Aorta (tissue), 5 donors: ENCODE data around the gene CLEC4E. TPM values are rescaled to one million over a fixed set of nuclear protein-coding genes. Genes with fewer than 3 reads are reported as not detected.
"Not testable (repeated sequence)": the region's sequence is repeated elsewhere in the genome, so short reads cannot be mapped to it uniquely, and the experiment has no call there.

Source experiments
- ATAC-seq: fragments of 200-7000 bp; cut with Tn5 transposase; one replicate; pipeline ENCODE4 v1.9.1; 2022; ENCODE audit warnings: moderate library complexity; ENCODE audit not compliant: low FRiP score
- DNase-seq, 2 donors: peaks; one replicate each; pipeline ENCODE4 v3.0.0-alpha.2; 2020
- H3K27ac ChIP-seq, 2 donors: one replicate each; pipeline ENCODE4 v1.5.1; 2013; ENCODE audit warnings: low read length in 2 of 2, mild to moderate bottlenecking in 2 of 2, moderate library complexity in 2 of 2, control low read depth in 1 of 2, inconsistent platforms in 1 of 2, low read depth in 1 of 2
- H3K27me3 ChIP-seq, 2 donors: one replicate each; pipeline ENCODE4 v1.6.1; 2013; ENCODE audit warnings: control low read depth in 1 of 2, low read length in 1 of 2, mild to moderate bottlenecking in 1 of 2, moderate library complexity in 1 of 2; ENCODE audit not compliant: insufficient read depth in 2 of 2, control insufficient read depth in 1 of 2
- H3K36me3 ChIP-seq, 2 donors: one replicate each; pipeline ENCODE4 v1.6.1; 2013; ENCODE audit warnings: control low read depth in 1 of 2, low read length in 1 of 2, mild to moderate bottlenecking in 1 of 2; ENCODE audit not compliant: insufficient read depth in 2 of 2, control insufficient read depth in 1 of 2
- H3K4me1 ChIP-seq, 2 donors: one replicate each; pipeline ENCODE4 v1.6.1; 2013; ENCODE audit warnings: low read length in 2 of 2, control low read depth in 1 of 2, mild to moderate bottlenecking in 1 of 2, moderate library complexity in 1 of 2; ENCODE audit not compliant: insufficient read depth in 2 of 2, control insufficient read depth in 1 of 2
- H3K4me3 ChIP-seq, 2 donors: one replicate each; pipeline ENCODE4 v1.5.1; 2013; ENCODE audit warnings: low read length in 2 of 2, control low read depth in 1 of 2, mild to moderate bottlenecking in 1 of 2
- H3K9me3 ChIP-seq: one replicate; pipeline ENCODE4 v1.6.1; 2013; ENCODE audit warnings: mild to moderate bottlenecking, low read length; ENCODE audit not compliant: control insufficient read depth
- WGBS, 2 donors: extraction: QIAGEN DNeasy Blood & Tissue Kit; methylation state at CpG; one replicate each; pipeline ENCODE4 v1.1.7; 2013; 5-methylcytosine and 5-hydroxymethylcytosine counted together
- intact Hi-C, 2 donors: fragments of 100-400 bp; cut with DNase I; formaldehyde crosslinking; loops; one replicate each; pipeline versions ENCODE4 v1.14.2 to v1.15.0; 2022
- polyA plus RNA-seq, 2 donors: library from polyadenylated mRNA; stranded (reverse); fragments of 200-250 nt; gene quantifications; one replicate each; pipeline ENCODE4 v1.2.3, GENCODE V29; 2013
- total RNA-seq, 2 donors: library from RNA; stranded (reverse); fragmentation: NEBNext Ultra II Directional; extraction: Animal tissue kit (Norgen Biotek cat#: 25700); gene quantifications; one replicate each; pipeline ENCODE4 v1.2.1, GENCODE V29; 2021
- donor health status: healthy with polysubstance abuse.
- donor health status: Bipolar disorder and iron deficiency.
- donor health status: DM: no; HTN: no; CAD: no.
- donor health status: DM: no; HTN: no; CAD: no.
- donor health status: DM: yes; HTN: yes; CAD: no.

The CLEC4E gene
- total and polyA plus RNA-seq, 4 donors, result 0.74 to 7.9 (median 4.9) TPM

GRCh38 chr12:8495671-8496070 is 45.0 kb downstream of the CLEC4E start:
- H3K9me3 ChIP-seq, H3K27me3 ChIP-seq, H3K27ac ChIP-seq, H3K4me3 ChIP-seq, intact Hi-C loops, ATAC-seq, H3K36me3 ChIP-seq, H3K4me1 ChIP-seq, DNase-seq: not testable (repeated sequence)
- 77 to 86% methylated on average over 4 of the region's 4 CpGs for WGBS, 2 donors

GRCh38 chr12:8493084-8493483 is 47.6 kb downstream of the CLEC4E start:
- no peak overlapping the region for H3K27ac ChIP-seq
- no peaks in the 10 kb centered on the region for H3K4me1 ChIP-seq
- intact Hi-C loops, result no loop called here
- no peak for DNase-seq
- no peak overlapping the region for H3K4me3 ChIP-seq
- no peaks in the 10 kb centered on the region for H3K36me3 ChIP-seq
- no peak for ATAC-seq
- no peaks in the 10 kb centered on the region for H3K27me3 ChIP-seq
- H3K9me3 ChIP-seq, result no peaks in the 10 kb centered on the region
- WGBS, 2 donors, result 39 to 43% methylated on average over 2 of the region's 2 CpGs

GRCh38 chr12:8491646-8492530 is 48.8 kb downstream of the CLEC4E start:
- Histone ChIP-seq H3K36me3 (no peaks in the 10 kb centered on the region), H3K4me1 (no peaks in the 10 kb centered on the region), H3K27me3 (no peaks in the 10 kb centered on the region), H3K9me3 (no peaks in the 10 kb centered on the region), H3K27ac (no peak overlapping the region), H3K4me3 (no peak overlapping the region)
- WGBS, 2 donors, result 71 to 73% methylated on average over 5 of the region's 5 CpGs
- DNase-seq, result no peak
- no peak for ATAC-seq
- intact Hi-C loops, result no loop called here

Other genes with a start within 250 kb of the CLEC4E start
- not detected for gene CLEC6A, start 84.9 kb downstream of the CLEC4E start, total RNA-seq
- not detected for gene CLEC6A, start 84.9 kb downstream of the CLEC4E start, polyA plus RNA-seq
- 1 to 10 TPM; 1.4 to 2.0 TPM for gene CLEC4D, start 27.4 kb downstream of the CLEC4E start, total RNA-seq
- under 1 TPM in 1 of 2 donors, not detected in 1; 0.10 TPM for gene CLEC4D, start 27.4 kb downstream of the CLEC4E start, polyA plus RNA-seq
- gene AICDA, start 72.0 kb upstream of the CLEC4E start, total RNA-seq, result under 1 TPM in 1 of 2 donors, not detected in 1; 0.39 TPM
- 1 to 10 TPM in 1 of 2 donors, under 1 TPM in 1; 0.23 to 1.1 TPM for gene AICDA, start 72.0 kb upstream of the CLEC4E start, polyA plus RNA-seq
- gene MFAP5, start 121.9 kb upstream of the CLEC4E start, total RNA-seq, result 100 to 1,000 TPM in 1 of 2 donors, 10 to 100 TPM in 1; 59.7 to 470 TPM
- 10 to 100 TPM in 1 of 2 donors, under 1 TPM in 1; 0.67 to 11.8 TPM for gene MFAP5, start 121.9 kb upstream of the CLEC4E start, polyA plus RNA-seq
- 100 to 1,000 TPM in 1 of 2 donors, 10 to 100 TPM in 1; 76.2 to 100 TPM for gene RIMKLB, start 157.1 kb upstream of the CLEC4E start, total RNA-seq
- 100 to 1,000 TPM in 1 of 2 donors, 10 to 100 TPM in 1; 42.6 to 117 TPM for gene RIMKLB, start 157.1 kb upstream of the CLEC4E start, polyA plus RNA-seq